DMS153 treated with DMSO at 0.1 percent for 48 hours (cell line): ENCODE measurements around the gene CEP83.

Experiments used
- DNase-seq: peaks from one replicate; lab custom pipeline; 2025; ENCODE audit not compliant: unreplicated experiment; lab: John Stamatoyannopoulos, UW

CEP83 gene

DNA sequence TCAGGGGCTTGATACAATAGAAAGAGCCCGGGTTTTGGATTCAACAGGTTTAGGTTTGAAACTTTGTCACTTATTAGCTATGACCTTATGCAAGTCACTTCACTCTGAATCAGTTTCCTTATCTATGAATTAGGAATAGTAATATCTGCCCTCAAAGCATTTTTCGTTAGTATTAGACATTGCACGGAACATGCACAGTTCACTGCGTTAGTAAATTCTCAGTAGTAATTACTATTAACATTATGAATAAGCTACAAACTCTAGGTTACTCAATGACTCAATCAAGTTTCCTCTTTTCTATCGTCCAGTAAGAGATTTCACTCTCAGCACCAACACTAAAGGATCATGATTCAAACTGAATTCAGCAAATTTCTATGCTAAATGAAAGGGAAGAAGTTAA lies 150.3 kb downstream of the CEP83 start:
- no peak for DNase-seq

DNA sequence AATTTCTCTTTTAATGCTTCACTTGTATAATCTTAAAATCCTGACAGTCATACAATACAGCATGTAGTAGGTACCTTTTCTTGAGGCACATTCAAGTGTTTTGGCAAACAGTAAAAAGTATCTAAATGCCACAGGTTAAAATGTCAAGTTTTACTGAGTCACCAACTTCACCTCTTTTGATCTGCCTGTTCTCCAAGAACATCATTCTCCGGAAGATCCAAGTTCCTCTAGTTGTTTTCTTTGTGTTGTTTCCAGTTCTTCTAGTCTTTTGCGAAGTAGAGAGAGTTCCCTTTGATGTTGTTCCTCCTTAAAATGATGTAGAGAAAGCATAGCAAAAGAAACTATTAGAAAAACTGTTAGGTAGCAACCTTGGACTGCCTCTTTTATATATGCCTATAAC lies 151.1 kb downstream of the CEP83 start:
- no peak for DNase-seq

DNA sequence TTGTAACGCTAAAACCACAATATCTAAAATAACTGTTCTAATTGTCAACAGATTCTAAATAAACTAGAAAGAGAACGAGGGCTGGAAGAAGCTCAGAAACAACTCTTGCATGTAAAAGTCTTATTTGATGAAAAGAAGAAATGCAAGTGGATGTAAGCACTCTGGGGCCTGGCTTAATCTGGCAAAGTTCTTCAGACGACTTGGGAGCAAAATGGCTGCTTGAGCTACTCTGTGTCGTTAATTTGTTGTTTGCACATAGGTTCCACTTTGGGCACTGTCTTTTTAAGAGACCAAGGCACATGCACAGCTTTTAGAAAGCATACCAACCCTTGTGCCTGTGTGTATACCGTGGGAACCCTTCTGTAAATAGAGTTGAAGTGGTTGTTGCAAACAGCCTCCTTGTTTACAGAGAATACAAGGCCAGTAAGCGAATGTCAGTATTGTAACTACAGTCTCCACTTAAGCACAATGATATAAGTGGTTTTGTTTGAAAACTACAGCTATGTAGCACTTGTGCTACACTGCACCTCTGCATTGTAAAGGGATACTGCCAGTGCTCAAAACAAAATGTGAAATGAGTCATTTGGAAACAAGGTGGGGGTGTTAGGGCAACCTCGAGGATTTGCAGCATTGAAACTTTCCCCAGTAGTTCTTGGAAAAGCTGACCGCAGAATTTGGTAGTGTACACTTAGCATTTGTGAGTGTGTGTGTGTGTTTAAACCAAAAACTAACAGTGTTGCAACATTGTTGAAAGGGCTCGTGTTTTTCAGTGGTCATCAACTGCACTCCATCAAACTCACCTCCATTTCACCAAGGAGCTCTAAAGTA lies 154.3 kb downstream of the CEP83 start:
- peak; percentile 58 for DNase-seq

DNA sequence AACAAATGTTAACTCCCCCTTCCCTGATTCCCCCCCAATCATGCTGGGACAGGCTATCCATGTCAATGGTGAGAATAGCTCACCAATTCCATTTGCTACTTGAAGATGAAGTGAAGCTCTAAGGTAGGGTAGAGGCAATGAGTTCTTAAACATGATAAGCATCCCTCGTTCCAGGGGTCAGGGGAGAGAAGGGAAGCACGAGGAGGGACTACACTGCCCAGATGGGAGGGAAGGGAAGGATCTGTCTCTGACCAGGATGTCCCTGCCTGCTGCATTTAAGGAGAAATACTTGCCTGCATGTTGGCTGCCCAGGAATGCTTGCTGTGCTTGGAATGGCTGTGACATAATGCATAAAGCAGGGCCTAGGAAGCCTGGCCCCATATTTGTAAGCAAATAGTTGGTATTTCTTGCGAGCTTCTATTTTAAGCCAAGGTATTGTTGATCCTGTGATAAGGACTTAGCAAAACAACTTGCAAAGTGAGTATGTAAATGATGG lies 155.1 kb downstream of the CEP83 start:
- DNase-seq, result no peak

DNA sequence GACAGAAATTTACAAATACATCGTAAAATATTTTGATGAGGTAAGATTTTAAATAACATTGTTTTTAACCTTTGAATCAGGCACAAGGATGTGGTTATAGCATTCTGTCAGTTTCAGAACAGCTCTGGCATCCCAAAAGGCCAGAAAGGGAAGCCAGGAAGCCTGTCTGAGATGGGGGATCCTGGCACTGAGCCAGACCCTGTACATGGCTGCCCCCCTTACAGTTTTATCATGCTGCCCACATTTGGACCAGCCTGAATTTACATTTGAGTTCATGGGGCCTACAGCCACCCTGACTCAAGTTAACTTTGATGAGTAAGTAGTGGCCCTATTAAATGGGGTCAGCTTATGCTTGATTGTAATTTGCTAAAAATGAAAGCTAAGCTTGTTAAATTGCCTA lies 155.7 kb downstream of the CEP83 start:
- DNase-seq, result no peak

DNA sequence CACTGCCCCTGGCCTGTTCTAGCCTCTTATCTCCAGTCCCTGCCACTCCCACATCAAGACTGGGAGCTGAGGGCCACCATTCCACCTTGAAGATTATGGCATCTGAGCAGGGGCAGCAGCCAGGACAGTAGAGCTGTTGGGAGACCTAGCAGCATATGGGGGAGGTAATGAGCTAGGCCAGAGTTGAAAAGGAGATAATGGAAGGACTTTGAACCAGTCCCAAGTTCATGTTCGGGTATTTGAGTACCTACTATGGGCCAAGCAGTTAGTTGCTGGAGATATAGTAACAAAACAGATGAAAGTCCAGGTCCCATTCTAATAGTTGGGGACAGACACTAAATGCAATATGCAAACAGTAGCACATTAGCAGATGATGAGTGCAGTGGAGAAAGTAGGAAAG lies 159.8 kb downstream of the CEP83 start:
- no peak for DNase-seq

DNA sequence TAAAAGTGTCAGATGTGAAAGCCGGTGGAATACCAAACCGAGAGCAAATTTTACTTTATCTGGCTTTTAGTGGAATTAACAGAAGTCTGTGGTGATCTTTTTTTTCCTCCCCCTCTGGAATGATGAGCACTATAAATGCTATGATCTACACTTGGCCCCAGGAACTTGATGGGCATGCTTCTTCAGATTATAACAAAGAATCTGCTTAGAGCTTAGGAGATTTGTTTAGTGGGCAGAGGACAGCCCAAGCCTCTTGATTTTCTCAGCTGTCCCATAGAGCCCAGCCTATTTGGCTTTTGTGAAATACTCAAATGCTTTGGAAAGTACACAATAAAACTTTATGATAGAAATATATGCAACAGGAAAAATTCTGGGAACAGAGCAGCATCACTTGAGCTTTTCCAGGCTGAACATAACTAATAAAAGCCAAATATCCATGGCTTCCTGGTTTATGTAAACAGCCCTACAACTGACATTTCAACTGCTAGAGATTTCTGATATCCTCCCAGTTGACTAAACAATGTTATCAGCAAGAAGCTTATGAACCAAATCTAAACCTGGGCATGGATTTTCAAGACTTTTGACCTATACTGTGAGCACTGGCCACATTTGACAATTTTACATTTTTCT lies 161.7 kb downstream of the CEP83 start:
- DNase-seq, result no peak

DNA sequence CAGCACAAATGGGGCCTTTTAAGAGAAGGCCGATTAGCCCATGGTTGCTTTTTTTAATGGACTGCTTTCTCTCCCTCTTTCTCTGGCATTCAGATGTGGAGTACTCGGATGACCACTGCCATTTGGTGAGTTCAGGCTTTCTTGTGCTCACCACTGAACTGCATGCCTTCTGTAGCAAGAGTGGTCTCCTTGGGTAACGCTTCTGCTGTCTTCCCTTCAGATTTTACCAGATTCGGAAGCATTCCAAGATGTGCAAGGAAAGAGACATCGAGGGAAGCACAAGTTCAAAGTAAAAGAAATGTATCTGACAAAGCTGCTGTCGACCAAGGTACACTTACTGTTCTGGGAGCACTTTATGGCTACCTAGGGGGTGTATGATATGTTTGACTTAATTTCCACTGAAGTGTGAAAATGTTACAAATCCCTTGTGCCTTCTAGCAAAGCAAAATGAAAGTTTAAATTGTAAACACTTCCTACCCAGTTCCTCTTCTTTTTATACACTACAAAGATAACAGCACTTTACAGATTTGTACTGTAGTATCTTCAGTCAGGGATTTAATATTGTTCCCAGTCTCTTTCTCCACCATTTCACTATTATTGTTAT lies 162.5 kb downstream of the CEP83 start:
- no peak for DNase-seq

DNA sequence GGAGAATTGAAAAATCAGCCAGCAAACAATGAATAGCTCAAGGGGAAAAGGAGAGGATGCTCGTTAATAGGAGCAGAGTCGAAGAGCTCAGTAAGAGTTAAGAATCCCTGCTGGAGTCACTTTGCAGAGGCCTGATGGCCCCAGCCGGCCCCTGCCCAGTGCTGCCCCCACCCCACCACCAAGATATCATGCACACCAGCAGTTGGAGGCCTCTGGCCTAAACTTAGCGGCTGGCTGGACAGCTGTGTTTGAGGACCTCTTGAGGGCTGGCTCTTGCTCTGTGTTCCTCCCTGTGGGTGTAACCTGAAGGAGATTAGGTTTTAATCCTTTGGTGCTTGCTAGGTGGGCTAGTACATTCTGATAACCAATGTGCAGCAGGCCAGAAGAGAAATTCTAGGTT lies 169.3 kb downstream of the CEP83 start:
- no peak for DNase-seq

DNA sequence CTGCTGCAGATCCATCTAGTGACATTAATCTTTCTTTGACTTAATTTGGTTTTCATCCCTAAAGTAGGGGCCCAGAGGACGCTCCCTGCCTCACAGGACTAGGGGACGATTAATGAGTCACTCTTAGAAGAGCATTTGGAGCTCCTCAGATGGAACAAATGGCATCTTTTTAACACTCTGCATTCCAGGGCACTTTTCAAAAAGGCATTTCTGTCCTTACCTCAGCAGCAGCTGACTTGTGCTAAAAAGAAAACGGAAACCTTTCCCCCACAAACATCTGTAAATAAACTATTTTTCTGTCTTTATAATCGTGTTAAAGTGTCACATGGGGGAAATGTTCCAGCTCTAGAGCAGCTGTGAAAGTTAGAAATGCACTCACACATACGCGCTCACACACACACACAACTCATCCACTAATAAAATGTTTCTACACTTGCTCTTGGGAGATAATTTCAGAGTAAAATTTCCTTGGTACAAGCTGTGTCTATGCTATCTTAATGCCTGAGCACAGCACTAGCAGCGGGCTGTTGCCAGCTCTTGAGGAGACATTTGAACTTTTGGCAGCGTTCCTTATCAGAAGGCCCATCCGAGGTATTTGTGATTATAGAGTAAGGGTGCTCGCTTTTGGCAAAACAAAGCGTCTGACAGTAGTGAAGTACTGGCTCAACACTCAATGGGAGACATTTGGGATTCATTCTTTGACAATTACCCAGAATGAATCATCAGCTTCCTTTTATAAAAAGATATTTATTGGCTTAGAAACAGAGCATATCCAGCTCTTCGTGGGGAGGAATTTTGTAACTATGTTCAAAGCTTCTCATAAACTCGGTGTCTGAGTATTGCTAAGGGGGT lies 170.0 kb downstream of the CEP83 start:
- DNase-seq, result no peak

DNA sequence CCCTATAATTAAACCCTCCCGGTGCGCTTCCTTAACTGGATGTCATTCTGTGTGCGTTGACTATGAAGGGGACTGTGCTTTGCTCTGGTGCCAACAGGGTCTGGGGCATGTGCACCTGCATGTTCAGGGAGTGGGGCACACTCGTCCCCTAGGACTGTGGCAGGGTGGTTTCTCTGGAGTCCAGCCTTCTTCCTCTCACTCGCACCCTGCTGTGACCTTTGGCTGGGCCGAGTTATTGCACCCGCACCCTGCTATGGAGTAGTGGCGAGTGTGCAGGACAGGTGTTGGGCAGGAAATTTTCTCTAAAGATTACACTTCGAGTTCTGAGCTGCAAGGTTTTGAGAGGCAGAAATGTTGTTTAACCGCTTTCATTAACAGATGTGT lies 172.4 kb downstream of the CEP83 start:
- DNase-seq, result no peak

DNA sequence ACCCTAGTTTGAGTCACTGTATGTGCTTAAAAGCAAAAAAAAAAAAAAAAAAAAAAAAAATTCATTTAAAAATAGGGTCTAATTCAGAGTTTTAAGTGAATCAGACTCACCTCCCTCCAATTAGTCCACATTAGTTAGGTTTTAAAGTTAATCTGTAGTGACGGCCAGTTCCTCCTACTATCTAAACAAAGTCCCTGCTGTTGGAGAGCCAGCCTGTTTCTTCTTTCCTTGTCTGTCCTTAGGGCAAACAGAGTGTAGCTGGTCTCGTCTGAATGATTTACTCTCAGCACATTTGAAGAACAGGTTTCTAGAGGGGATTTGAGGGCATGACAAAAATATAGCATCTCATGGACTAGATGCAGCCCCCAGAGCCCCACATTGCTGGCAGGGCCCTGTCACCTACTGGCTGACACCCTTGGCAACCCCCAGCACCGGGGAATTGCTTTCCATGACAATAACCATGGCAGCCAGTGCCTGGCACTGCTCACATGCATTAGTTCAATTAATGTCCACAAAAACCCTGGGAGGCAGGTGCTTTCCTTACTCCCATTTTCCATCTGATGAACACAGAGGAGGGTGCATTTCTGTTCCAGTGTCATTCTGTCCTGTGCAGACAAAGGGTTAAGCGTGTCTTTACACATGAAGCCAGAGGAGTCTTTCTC lies 173.0 kb downstream of the CEP83 start:
- no peak for DNase-seq

DNA sequence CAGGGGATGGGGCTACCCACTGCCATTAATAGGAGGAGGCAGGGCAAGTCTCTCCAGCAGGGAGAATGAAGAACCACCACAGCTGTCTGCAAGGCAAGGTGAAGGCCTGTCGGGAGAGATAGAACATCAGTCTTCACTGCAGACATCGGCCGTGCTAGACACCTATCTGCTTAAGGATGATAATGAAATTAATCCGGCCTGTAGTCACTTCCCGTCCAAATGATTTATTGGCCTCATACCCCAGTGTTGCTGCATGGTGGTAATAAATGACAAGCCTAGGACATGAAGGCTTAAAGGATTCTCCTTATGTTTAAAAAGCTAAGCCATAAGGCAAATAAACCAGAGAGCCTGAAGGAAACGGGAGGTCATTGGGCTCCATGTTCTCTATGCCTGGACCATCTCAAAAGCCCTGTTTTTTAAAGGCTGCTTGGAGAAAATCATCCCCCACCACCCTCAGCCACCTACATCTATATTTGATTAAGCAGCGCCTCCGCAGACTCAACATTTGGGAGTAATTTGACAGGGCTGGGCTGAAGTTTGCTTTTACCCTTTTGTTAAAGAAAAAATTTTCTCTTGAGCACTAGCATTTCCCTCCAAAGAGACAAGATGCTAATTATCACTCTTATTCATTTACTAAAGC lies 173.6 kb downstream of the CEP83 start:
- no peak for DNase-seq

DNA sequence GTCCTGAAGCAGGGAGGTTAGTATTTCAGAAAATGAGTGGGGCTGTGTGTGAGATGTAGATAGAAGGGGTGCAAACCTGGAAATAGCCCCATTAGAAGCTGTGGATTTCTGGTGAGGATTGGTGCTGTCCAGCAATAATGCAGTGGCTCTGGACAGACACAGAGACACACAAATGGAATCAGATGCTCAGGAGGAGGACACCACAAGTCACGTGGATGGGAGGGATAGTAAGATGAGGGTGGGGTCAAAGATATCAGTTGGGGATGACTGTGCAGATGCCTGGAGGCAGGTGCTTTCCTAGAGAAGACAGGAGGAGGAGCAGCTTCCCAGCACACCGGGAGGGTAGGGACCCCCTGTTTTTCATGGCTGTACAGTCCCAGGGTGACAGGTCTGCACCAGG lies 174.8 kb downstream of the CEP83 start:
- no peak for DNase-seq

DNA sequence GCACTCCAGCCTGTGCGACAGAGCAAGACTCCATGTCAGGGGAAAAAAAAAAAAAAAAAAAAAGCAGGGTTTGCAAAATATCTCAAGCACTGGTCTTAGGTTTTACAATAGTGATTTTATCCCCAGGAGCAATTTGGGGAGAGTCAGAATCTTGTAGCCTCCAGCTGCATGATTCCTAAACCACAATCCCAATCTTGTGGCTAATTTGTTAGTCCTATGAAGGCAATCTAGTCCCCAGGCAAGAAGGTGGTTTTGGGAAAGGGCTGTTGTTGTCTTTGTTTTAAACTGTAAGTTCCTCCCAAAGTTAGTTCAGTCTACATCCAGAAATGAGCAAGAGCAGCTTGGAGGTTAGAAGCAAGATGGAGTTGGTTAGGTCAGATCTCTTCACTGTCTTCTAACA lies 175.6 kb downstream of the CEP83 start:
- DNase-seq, result no peak

DNA sequence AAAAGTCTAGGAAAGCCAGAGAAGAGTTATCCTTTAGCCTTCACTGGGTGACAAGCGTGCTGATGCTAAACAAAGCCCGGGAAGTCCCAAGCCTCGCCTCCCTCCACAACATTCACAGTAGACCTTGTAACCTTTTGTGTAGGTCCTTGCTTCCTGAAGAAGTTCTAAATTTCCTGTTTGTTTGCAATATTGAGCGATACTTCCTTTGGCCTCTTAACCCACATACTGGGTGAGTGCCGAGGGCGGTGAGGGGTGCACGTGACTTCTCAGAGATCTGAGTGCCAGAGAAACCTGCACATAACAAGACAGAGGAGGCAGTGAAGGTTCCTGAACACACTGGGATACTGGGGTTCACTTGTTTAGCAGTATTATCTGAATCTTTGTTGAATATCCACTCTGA lies 177.0 kb downstream of the CEP83 start:
- DNase-seq, result no peak

DNA sequence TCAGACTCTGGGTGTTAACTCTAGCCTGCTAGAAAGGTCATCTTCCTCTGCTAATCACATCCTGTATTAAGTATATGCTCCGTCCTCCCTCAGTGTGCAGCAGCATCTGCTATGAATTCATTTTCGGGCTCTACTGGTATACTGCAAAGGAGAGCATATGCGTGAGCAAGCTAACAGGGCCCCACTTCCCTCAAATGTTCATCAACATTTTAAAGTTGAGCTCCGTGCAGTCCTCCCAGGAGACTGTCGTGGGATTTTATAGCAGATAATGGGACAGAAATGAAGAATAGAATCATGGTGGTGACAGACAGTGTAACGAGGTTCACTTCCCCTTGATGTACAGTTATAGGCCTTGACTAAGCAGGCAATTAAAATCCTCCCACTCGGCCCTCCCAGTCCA lies 179.6 kb downstream of the CEP83 start:
- no peak for DNase-seq

DNA sequence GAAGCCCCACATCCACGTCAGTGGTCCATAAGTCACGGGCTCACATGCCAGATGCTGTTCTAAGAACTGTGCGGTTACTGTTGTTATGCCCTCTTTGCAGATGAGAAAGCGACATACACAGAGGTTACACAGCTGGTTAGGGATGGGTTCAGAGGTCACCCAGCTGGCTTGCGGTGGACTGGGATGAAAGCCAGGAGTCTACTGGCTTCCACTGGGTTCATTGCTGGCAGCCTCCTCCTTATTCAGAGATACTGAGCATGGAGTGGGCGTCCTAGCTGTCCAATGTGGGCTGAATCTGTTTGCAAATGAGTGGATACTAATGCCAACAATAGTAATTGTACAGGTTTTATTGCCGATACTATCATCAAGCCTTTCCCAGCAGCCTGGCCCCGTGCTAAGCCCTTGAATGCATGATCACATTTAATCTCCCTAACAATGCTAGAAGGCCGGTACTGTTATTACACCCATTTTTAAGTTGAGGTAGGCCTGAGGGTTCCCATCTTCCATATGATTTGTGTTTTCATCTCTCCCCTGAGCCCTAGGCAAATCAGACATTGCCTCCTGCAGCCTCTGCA lies 182.2 kb downstream of the CEP83 start:
- DNase-seq, result no peak

DNA sequence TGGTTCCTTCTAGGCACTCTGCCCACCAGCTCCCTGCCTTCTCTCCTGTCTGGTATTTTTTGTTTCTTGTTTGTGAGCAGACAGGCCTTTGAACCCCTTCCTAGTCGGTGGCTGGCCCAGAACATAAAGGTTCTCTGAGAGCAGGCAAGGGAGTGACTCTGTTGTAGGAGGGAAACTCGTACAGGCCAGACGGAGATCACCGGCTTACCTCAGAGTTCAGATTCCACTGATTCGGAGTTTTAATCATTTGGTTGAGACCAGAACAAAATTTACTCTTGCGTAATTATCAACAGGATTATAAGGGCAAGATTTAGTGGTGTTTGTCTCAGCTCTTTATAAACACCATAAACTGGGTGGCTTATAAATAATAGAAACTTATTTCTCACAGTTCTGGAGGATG lies 182.9 kb downstream of the CEP83 start:
- DNase-seq, result no peak

DNA sequence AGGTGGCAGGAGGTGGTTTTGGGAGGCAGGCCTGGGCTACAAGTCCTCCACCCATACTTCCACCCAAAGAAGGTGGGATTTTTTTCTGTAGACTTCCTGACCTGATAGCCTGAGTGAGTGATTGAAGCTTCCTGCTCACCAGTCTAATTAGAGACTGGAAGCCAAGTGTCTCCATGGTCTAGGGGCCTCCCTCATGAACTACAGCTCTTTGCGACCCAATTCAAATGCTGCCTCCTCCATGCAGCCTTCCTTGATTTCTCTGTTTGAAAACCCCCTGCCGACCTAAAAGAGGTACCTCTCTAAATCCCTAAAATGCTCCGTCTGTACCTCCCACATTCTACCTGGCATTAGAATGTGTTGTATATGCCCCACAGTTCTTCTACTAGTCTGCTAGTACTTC lies 186.4 kb downstream of the CEP83 start:
- DNase-seq, result no peak
